OCI-LY1 (cell line): ENCODE measurements around the gene FOXK1.

Experiments used
- H2AFZ ChIP-seq: fragments of 200-600 bp; sonication (generic), shearing (Covaris generic); 2 replicates; pipeline ENCODE4 v1.6.0; 2014; ENCODE audit warnings: antibody characterized with exemption, mild to moderate bottlenecking, low read length
- H3F3A ChIP-seq: fragments of 200-600 bp; sonication (generic), shearing (Covaris generic); 2 replicates; pipeline ENCODE4 v1.6.0; 2014; ENCODE audit warnings: mild to moderate bottlenecking, antibody characterized with exemption, low read length, moderate library complexity; ENCODE audit not compliant: insufficient read depth
- H3K27ac ChIP-seq: fragments of 200-600 bp; sonication (generic); 2 replicates; pipeline ENCODE4 v1.5.1; 2014; ENCODE audit warnings: low read length, mixed run types, mild to moderate bottlenecking, low read depth; ENCODE audit not compliant: poor library complexity, severe bottlenecking
- H3K27me3 ChIP-seq: fragments of 200-600 bp; sonication (generic); 2 replicates; pipeline ENCODE4 v1.6.0; 2014; ENCODE audit warnings: antibody characterized with exemption, mild to moderate bottlenecking, low read length, moderate library complexity; ENCODE audit not compliant: insufficient read depth
- H3K36me3 ChIP-seq: fragments of 200-600 bp; sonication (generic); 2 replicates; pipeline ENCODE4 v1.6.1; 2014; ENCODE audit warnings: mild to moderate bottlenecking, antibody characterized with exemption, low read length, moderate library complexity, mixed read lengths; ENCODE audit not compliant: insufficient read depth
- H3K4me1 ChIP-seq: fragments of 200-600 bp; sonication (generic); 2 replicates; pipeline ENCODE4 v1.5.1; 2014; ENCODE audit warnings: mild to moderate bottlenecking, low read length, moderate library complexity; ENCODE audit not compliant: insufficient read depth, severe bottlenecking
- H3K4me2 ChIP-seq: fragments of 200-600 bp; sonication (generic), shearing (Covaris generic); 2 replicates; pipeline ENCODE4 v1.6.1; 2014; ENCODE audit warnings: low read length
- H3K4me3 ChIP-seq: fragments of 200-600 bp; sonication (generic); 2 replicates; pipeline ENCODE4 v1.5.1; 2014; ENCODE audit warnings: low read length, low read depth, mild to moderate bottlenecking, mixed read lengths; ENCODE audit not compliant: poor library complexity, severe bottlenecking
- H3K79me2 ChIP-seq: fragments of 200-600 bp; shearing (Covaris generic); 2 replicates; pipeline ENCODE4 v1.6.1; 2016; ENCODE audit warnings: mixed run types, low read length, mixed read lengths; ENCODE audit not compliant: insufficient read depth
- H3K9ac ChIP-seq: fragments of 200-600 bp; sonication (generic), shearing (Covaris generic); 2 replicates; pipeline ENCODE4 v1.6.1; 2014; ENCODE audit warnings: mild to moderate bottlenecking, low read length, mixed read lengths
- H3K9me2 ChIP-seq: fragments of 200-600 bp; sonication (generic), shearing (Covaris generic); 2 replicates; pipeline ENCODE4 v1.6.1; 2014; ENCODE audit warnings: low read depth, mild to moderate bottlenecking, low read length, mixed read lengths
- H3K9me3 ChIP-seq: fragments of 200-600 bp; shearing (Covaris generic); 2 replicates; pipeline ENCODE4 v1.6.1; 2014; ENCODE audit warnings: low read length, mixed read lengths
- H4K20me1 ChIP-seq: fragments of 200-600 bp; sonication (generic), shearing (Covaris generic); 2 replicates; pipeline ENCODE4 v1.6.0; 2016; ENCODE audit warnings: mild to moderate bottlenecking, low read length; ENCODE audit not compliant: insufficient read depth
- CTCF ChIP-seq: fragments of 200-600 bp; sonication (generic), shearing (Covaris generic); IDR thresholded peaks from 2 replicates; pipeline ENCODE4 v1.5.1; 2017; ENCODE audit warnings: mild to moderate bottlenecking, antibody characterized with exemption, low read length, moderate library complexity, mixed read lengths
- EZH2 ChIP-seq: fragments of 200-600 bp; sonication (generic), shearing (Covaris generic); IDR thresholded peaks from 2 replicates; pipeline ENCODE4 v1.8.0; 2017; ENCODE audit warnings: borderline replicate concordance, mixed run types, mild to moderate bottlenecking, antibody characterized with exemption, low read length, moderate library complexity, mixed read lengths

FOXK1 gene

GRCh38 chr7:4655896-4656295 lies 26.2 kb upstream of the FOXK1 start:
- no peak overlapping the region for H3K4me2 ChIP-seq
- H3K4me1 ChIP-seq: no peaks in the 10 kb centered on the region
- no peaks in the 10 kb centered on the region for H3F3A ChIP-seq
- H3K27ac ChIP-seq: no peak overlapping the region
- H3K9me2 ChIP-seq: no peaks in the 10 kb centered on the region
- H3K9me3 ChIP-seq: peaks cover 17% of the 10 kb centered on the region
- no peak for TF ChIP-seq CTCF
- no peak for TF ChIP-seq EZH2
- H3K9ac ChIP-seq: no peak overlapping the region
- H2AFZ ChIP-seq: no peak overlapping the region
- no peaks in the 10 kb centered on the region for H4K20me1 ChIP-seq
- H3K27me3 ChIP-seq: peaks cover 9% of the 10 kb centered on the region; the same call in 1 of the 2 replicates
- no peaks in the 10 kb centered on the region for H3K79me2 ChIP-seq
- H3K36me3 ChIP-seq: no peaks in the 10 kb centered on the region; the same call in 1 of the 2 replicates
- H3K4me3 ChIP-seq: no peak overlapping the region

GRCh38 chr7:4657640-4658417 lies 24.3 kb upstream of the FOXK1 start:
- no peak overlapping the region for H3K4me3 ChIP-seq
- H3K79me2 ChIP-seq: no peaks in the 10 kb centered on the region
- TF ChIP-seq EZH2 (no peak), CTCF (no peak)
- H3K9ac ChIP-seq: no peak overlapping the region
- H3K9me3 ChIP-seq: peaks cover 17% of the 10 kb centered on the region
- no peak overlapping the region for H2AFZ ChIP-seq
- H3K4me2 ChIP-seq: no peak overlapping the region
- H3K4me1 ChIP-seq: no peaks in the 10 kb centered on the region
- no peak overlapping the region for H3K27ac ChIP-seq
- H3K27me3 ChIP-seq: peaks cover 9% of the 10 kb centered on the region; the same call in 1 of the 2 replicates
- no peaks in the 10 kb centered on the region for H3K9me2 ChIP-seq
- no peaks in the 10 kb centered on the region for H4K20me1 ChIP-seq
- no peaks in the 10 kb centered on the region for H3F3A ChIP-seq
- H3K36me3 ChIP-seq: no peaks in the 10 kb centered on the region; the same call in 1 of the 2 replicates

- Histone ChIP-seq H3K36me3 (no peaks in the 10 kb centered on the region; the same call in 1 of the 2 replicates), H4K20me1 (no peaks in the 10 kb centered on the region), H3F3A (no peaks in the 10 kb centered on the region), H3K27me3 (peaks cover 9% of the 10 kb centered on the region; the same call in 1 of the 2 replicates), H2AFZ (no peak overlapping the region), H3K79me2 (no peaks in the 10 kb centered on the region), H3K4me1 (no peaks in the 10 kb centered on the region), H3K9ac (no peak overlapping the region), H3K4me3 (no peak overlapping the region), H3K4me2 (no peak overlapping the region), H3K27ac (no peak overlapping the region), H3K9me2 (no peaks in the 10 kb centered on the region), H3K9me3 (peaks cover 17% of the 10 kb centered on the region)
- TF ChIP-seq EZH2: no peak
- TF ChIP-seq CTCF: peak; percentile 29
These were observed 22.4 kb upstream of the FOXK1 start for GRCh38 chr7:4659551-4660286.
